Measurements from ENCODE around the gene CRB1.

- TF ChIP-seq POLR2A (IDR thresholded peaks at IDR 0.05; ENCODE audit: low read depth, low read length) (no peak), TAF1 (IDR thresholded peaks at IDR 0.05; ENCODE audit: borderline replicate concordance, low read depth, low read length) (no peak)
These were observed 134.1 kb downstream of the CRB1 start for GRCh38 chr1:197402189-197402588.
